Panc1 (cell line): Measurements from ENCODE around the gene SMG6. TPM values are rescaled to one million over a fixed set of nuclear protein-coding genes. Genes with fewer than 3 reads are reported as not detected.

Experiments
- ATAC-seq: fragments of 200-7000 bp; cut with Tn5 transposase; 2 replicates; pipeline ENCODE4 v1.9.1; 2020; ENCODE audit warnings: mild to moderate bottlenecking, moderate library complexity
- BruUV-seq: library from RNA; stranded (reverse); fragments of 400-500 nt; replicated peaks from 2 replicates; lab custom pipeline; 2021; lab: Mats Ljungman, UMichigan
- CTCF ChIA-PET: fragments of 300-600 bp; sonication (Branson Sonifier 250); formaldehyde crosslinking; loops from one replicate; lab custom pipeline; 2022; ENCODE audit warnings: antibody characterized with exemption; lab: Charles Lee
- POLR2A ChIA-PET: fragments of 300-600 bp; sonication (Branson Sonifier 250); formaldehyde crosslinking; loops from one replicate; lab custom pipeline; 2022; ENCODE audit warnings: antibody characterized with exemption; lab: Charles Lee
- DNase-seq: peaks from one replicate; pipeline ENCODE4 v3.0.0-alpha.2; 2010; ENCODE audit warnings: low read depth, low spot score
- H3K27ac ChIP-seq: 2 replicates; pipeline ENCODE4 v1.5.1; 2011; ENCODE audit warnings: mild to moderate bottlenecking, low read length, inconsistent platforms
- H3K27me3 ChIP-seq: fragments of 200-500 bp; sonication (Bioruptor generic); 2 replicates; pipeline ENCODE4 v1.6.0; 2014; ENCODE audit warnings: low read length, inconsistent platforms; ENCODE audit not compliant: control insufficient read depth, insufficient read depth
- H3K36me3 ChIP-seq: fragments of 200-500 bp; sonication (Bioruptor generic); 2 replicates; pipeline ENCODE4 v1.5.1; 2014; ENCODE audit warnings: inconsistent platforms, mild to moderate bottlenecking, low read length, moderate library complexity; ENCODE audit not compliant: control insufficient read depth, insufficient read depth
- H3K4me1 ChIP-seq: 2 replicates; pipeline ENCODE4 v1.5.1; 2011; ENCODE audit warnings: inconsistent platforms, mild to moderate bottlenecking, low read length, moderate library complexity; ENCODE audit not compliant: control insufficient read depth, insufficient read depth
- H3K4me3 ChIP-seq, 2 experiments: 2 replicates each; pipeline ENCODE4 v1.5.1; 2011 to 2012; ENCODE audit warnings: low read depth in 2 of 2, low read length in 2 of 2, mild to moderate bottlenecking in 2 of 2, inconsistent platforms in 1 of 2, moderate library complexity in 1 of 2
- H3K9me3 ChIP-seq: fragments of 200-500 bp; sonication (Bioruptor generic); 2 replicates; pipeline ENCODE4 v1.5.1; 2014; ENCODE audit warnings: low read depth, mild to moderate bottlenecking, inconsistent platforms, low read length, moderate library complexity; ENCODE audit not compliant: control insufficient read depth, insufficient read depth
- POLR2AphosphoS5 ChIP-seq: IDR thresholded peaks from 2 replicates; pipeline ENCODE4 v1.6.1; 2012; ENCODE audit warnings: mild to moderate bottlenecking, low read depth, low read length, moderate library complexity
- SIN3A ChIP-seq: IDR thresholded peaks from 2 replicates; pipeline ENCODE4 v1.6.1; 2012; ENCODE audit warnings: low read depth, mild to moderate bottlenecking, low read length, moderate library complexity, borderline replicate concordance; ENCODE audit not compliant: insufficient read depth
- TCF7L2 ChIP-seq: IDR thresholded peaks from 2 replicates; pipeline ENCODE4 v1.6.1; 2011; ENCODE audit warnings: mild to moderate bottlenecking, low read depth, low read length, inconsistent platforms
- in situ Hi-C: cut with HindIII; loops from 2 replicates; pipeline ENCODE4 v1.10.0; 2016; ENCODE audit warnings: low sequenced_read_pairs, low pct_unique_long_range_greater_than_20kb
- intact Hi-C: fragments of 100-400 bp; cut with micrococcal nuclease; formaldehyde crosslinking; loops from one replicate; pipeline ENCODE4 v1.10.0; 2022; ENCODE audit not compliant: unreplicated experiment
- total RNA-seq: library from RNA; stranded (reverse); gene quantifications from one replicate; pipeline ENCODE4 v1.2.1, GENCODE V29; 2021; ENCODE audit not compliant: unreplicated experiment
- TF ChIP-seq, protein P1 (sequence below): fragments of 450-650 bp; IDR thresholded peaks from 2 replicates; pipeline ENCODE4 v1.5.1; 2017; ENCODE audit warnings: mild to moderate bottlenecking
- TF ChIP-seq, protein P2 (sequence below), 2 experiments: IDR thresholded peaks; 2 replicates each; pipeline ENCODE4 v1.6.1; 2011 to 2012; ENCODE audit warnings: low read depth in 2 of 2, control low read depth in 1 of 2, low read length in 1 of 2, mild to moderate bottlenecking in 1 of 2, moderate library complexity in 1 of 2; ENCODE audit not compliant: insufficient read depth in 1 of 2

The SMG6 gene
- total RNA-seq, 1 experiment from 2014 or later: 17.8 TPM

DNA sequence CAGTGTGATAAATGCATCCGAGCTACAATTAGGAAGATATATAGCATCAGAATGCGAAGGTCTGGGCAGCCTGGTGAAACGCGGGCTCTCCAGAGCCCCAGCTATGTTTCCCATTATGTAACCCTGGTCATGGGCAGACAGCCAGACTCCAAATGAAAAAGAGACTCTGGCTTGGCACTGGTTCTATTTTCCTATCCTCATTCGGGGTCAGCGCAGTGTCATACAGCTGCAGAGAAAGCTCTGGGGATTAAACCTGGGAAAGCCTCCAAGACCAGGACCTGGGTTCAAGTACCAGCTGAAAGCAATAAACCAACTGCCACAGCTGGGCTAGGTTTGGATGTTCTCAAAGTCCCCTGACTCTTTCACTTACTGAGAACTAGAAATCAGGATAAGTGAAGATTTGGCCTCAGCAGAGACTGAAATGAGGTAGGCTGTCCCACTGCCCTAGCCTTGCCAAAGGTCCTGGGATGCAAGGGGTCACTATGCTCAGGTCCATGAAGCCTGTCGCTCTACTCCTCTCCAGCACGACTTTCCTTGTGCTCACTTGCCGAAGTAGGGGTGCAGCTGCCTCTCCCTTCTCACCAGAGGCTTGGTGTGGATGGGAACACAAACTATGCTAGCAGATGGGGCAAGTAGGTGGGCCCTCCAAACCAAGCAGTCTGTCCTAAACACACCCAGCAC lies 123.8 kb downstream of the SMG6 start:
- in situ Hi-C loops: no loop called here

DNA sequence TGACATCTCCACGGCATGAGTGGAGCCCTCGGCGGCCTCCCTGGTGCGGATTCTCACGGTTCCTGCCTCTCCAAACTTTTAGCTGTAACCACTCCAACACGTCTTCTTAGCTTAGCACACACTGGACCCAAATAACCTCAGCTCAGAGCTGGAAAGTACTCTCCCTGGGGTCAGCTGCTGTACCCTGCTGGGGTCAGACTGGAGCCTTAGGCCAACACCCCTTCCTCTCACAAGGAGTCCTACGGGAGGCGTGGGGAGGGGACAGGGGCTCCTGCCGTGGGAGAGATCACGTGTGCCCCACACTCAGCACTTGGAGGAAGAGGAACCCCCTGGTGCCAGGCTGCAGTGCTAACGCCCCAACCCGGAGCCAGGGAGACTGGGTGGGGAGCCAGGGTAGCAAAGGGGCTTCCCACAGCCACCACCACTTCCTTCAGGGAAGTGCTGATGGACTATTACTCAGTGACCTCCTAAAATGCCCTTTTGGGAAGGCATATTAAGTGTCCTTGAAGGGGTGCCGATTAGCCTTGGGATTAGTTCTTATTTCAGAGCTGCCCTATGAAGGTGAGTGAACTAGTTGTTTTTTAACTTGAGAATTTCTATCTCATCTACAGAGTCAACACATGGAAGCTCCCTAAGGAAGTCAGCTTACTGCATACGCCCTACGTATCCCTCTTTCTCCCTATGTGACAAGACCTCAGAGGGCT lies 124.6 kb downstream of the SMG6 start:
- H3K4me3 ChIP-seq: no peak overlapping the region
- ChIA-PET POLR2A (no interaction called here), CTCF (no interaction called here)
- H3K9me3 ChIP-seq: no peaks in the 10 kb centered on the region
- intact Hi-C loops: no loop called here
- no peaks in the 10 kb centered on the region for H3K27me3 ChIP-seq
- DNase-seq: no peak
- in situ Hi-C loops: no loop called here
- no TSS peak for BruUV-seq
- H3K4me1 ChIP-seq: no peaks in the 10 kb centered on the region
- no peaks in the 10 kb centered on the region for H3K36me3 ChIP-seq
- TF ChIP-seq, protein P1, sequence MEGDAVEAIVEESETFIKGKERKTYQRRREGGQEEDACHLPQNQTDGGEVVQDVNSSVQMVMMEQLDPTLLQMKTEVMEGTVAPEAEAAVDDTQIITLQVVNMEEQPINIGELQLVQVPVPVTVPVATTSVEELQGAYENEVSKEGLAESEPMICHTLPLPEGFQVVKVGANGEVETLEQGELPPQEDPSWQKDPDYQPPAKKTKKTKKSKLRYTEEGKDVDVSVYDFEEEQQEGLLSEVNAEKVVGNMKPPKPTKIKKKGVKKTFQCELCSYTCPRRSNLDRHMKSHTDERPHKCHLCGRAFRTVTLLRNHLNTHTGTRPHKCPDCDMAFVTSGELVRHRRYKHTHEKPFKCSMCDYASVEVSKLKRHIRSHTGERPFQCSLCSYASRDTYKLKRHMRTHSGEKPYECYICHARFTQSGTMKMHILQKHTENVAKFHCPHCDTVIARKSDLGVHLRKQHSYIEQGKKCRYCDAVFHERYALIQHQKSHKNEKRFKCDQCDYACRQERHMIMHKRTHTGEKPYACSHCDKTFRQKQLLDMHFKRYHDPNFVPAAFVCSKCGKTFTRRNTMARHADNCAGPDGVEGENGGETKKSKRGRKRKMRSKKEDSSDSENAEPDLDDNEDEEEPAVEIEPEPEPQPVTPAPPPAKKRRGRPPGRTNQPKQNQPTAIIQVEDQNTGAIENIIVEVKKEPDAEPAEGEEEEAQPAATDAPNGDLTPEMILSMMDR: no peak
- TF ChIP-seq POLR2AphosphoS5: no peak
- TF ChIP-seq SIN3A: no peak
- TF ChIP-seq, protein P2, sequence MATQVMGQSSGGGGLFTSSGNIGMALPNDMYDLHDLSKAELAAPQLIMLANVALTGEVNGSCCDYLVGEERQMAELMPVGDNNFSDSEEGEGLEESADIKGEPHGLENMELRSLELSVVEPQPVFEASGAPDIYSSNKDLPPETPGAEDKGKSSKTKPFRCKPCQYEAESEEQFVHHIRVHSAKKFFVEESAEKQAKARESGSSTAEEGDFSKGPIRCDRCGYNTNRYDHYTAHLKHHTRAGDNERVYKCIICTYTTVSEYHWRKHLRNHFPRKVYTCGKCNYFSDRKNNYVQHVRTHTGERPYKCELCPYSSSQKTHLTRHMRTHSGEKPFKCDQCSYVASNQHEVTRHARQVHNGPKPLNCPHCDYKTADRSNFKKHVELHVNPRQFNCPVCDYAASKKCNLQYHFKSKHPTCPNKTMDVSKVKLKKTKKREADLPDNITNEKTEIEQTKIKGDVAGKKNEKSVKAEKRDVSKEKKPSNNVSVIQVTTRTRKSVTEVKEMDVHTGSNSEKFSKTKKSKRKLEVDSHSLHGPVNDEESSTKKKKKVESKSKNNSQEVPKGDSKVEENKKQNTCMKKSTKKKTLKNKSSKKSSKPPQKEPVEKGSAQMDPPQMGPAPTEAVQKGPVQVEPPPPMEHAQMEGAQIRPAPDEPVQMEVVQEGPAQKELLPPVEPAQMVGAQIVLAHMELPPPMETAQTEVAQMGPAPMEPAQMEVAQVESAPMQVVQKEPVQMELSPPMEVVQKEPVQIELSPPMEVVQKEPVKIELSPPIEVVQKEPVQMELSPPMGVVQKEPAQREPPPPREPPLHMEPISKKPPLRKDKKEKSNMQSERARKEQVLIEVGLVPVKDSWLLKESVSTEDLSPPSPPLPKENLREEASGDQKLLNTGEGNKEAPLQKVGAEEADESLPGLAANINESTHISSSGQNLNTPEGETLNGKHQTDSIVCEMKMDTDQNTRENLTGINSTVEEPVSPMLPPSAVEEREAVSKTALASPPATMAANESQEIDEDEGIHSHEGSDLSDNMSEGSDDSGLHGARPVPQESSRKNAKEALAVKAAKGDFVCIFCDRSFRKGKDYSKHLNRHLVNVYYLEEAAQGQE (IDR thresholded peaks at IDR 0.05; ENCODE audit: insufficient read depth in 1 of 2, low read depth in 2 of 2, low read length in 1 of 2): no peak
- no peak for TF ChIP-seq TCF7L2
- no peak for ATAC-seq
- no peak overlapping the region for H3K27ac ChIP-seq

More for the DNA sequence above, 123.8 kb downstream of the SMG6 start:
- ATAC-seq (no peak), DNase-seq (no peak)
- H3K27me3 ChIP-seq: no peaks in the 10 kb centered on the region
- no peaks in the 10 kb centered on the region for H3K36me3 ChIP-seq
- ChIA-PET CTCF (no interaction called here), POLR2A (no interaction called here)
- no TSS peak for BruUV-seq
- H3K4me1 ChIP-seq: no peaks in the 10 kb centered on the region
- TF ChIP-seq, protein P1: no peak
- TF ChIP-seq POLR2AphosphoS5: no peak
- no peak for TF ChIP-seq SIN3A
- no peak for TF ChIP-seq TCF7L2
- TF ChIP-seq, protein P2 (IDR thresholded peaks at IDR 0.05; ENCODE audit: insufficient read depth in 1 of 2, low read depth in 2 of 2, low read length in 1 of 2): no peak
- no peaks in the 10 kb centered on the region for H3K9me3 ChIP-seq
- intact Hi-C loops: no loop called here
- no peak overlapping the region for H3K27ac ChIP-seq
- no peak overlapping the region for H3K4me3 ChIP-seq
